Measurements from ENCODE around the gene RFK. TPM values are rescaled to one million over a fixed set of nuclear protein-coding genes. Genes with fewer than 3 reads are reported as not detected.

RFK gene
- polyA plus RNA-seq, 1 donor (not counting 4 experiments of a cell fraction or from before 2014, with no cell fraction given), result 30.1 TPM

GRCh38 chr9:76413658-76414057 is 19.4 kb upstream of the RFK start:
- Histone ChIP-seq H4K20me1 (ENCODE audit: control insufficient read depth, extremely low read depth, insufficient read depth, low read length) (no peaks in the 10 kb centered on the region), H3K9me3 (ENCODE audit: control insufficient read depth, low read depth, low read length) (no peaks in the 10 kb centered on the region), H3K79me2 (ENCODE audit: control insufficient read depth, insufficient read depth, low read length) (no peaks in the 10 kb centered on the region), H3K27ac (ENCODE audit: control insufficient read depth, insufficient read depth, low read length) (no peak overlapping the region), H2AFZ (ENCODE audit: control insufficient read depth, low read length) (no peak overlapping the region), H3K36me3 (ENCODE audit: control insufficient read depth in 2 of 2, extremely low read depth in 1 of 2, insufficient read depth in 2 of 2, low read length in 2 of 2) (no peaks in the 10 kb centered on the region), H3K9ac (ENCODE audit: control insufficient read depth, extremely low read depth, insufficient read depth, low read length) (no peak overlapping the region), H3K4me2 (ENCODE audit: control insufficient read depth, extremely low read depth, insufficient read depth, low read depth, low read length) (no peak overlapping the region), H3K4me1 (ENCODE audit: control insufficient read depth, extremely low read depth, insufficient read depth, low read length) (no peaks in the 10 kb centered on the region), H3K4me3 (ENCODE audit: control insufficient read depth in 2 of 3, extremely low read depth in 1 of 3, insufficient read depth in 2 of 3, low read depth in 1 of 3, low read length in 3 of 3) (no peak overlapping the region), H3K27me3 (ENCODE audit: control insufficient read depth, extremely low read depth, insufficient read depth, low read length) (no peaks in the 10 kb centered on the region), H3K9me1 (ENCODE audit: control insufficient read depth, extremely low read depth, insufficient read depth, low read length) (no peaks in the 10 kb centered on the region)
- dilution Hi-C loops (cut with MboI; ENCODE audit: extremely low pct_ligation_motif_present, low sequenced_read_pairs), result no loop called here
- TF ChIP-seq EZH2 (IDR thresholded peaks at IDR 0.05; ENCODE audit: low read length) (no peak), CTCF (optimal IDR thresholded peaks at IDR 0.05 in 1 of 3, IDR thresholded peaks at IDR 0.05 in 1 of 3, conservative IDR thresholded peaks at IDR 0.05 in 1 of 3; ENCODE audit: extremely low read depth in 1 of 3, insufficient read depth in 2 of 3, low read length in 3 of 3) (no peak)
- FAIRE-seq (no peak), DNase-seq (ENCODE audit: low read depth, low spot score) (no peak)

GRCh38 chr9:76412638-76413037 is 18.4 kb upstream of the RFK start:
- no peak for FAIRE-seq
- Histone ChIP-seq H3K36me3 (ENCODE audit: control insufficient read depth in 2 of 2, extremely low read depth in 1 of 2, insufficient read depth in 2 of 2, low read length in 2 of 2) (no peaks in the 10 kb centered on the region), H3K9me3 (ENCODE audit: control insufficient read depth, low read depth, low read length) (no peaks in the 10 kb centered on the region), H3K79me2 (ENCODE audit: control insufficient read depth, insufficient read depth, low read length) (no peaks in the 10 kb centered on the region), H3K9ac (ENCODE audit: control insufficient read depth, extremely low read depth, insufficient read depth, low read length) (no peak overlapping the region), H3K27me3 (ENCODE audit: control insufficient read depth, extremely low read depth, insufficient read depth, low read length) (no peaks in the 10 kb centered on the region), H3K4me1 (ENCODE audit: control insufficient read depth, extremely low read depth, insufficient read depth, low read length) (no peaks in the 10 kb centered on the region), H3K9me1 (ENCODE audit: control insufficient read depth, extremely low read depth, insufficient read depth, low read length) (no peaks in the 10 kb centered on the region), H3K4me2 (ENCODE audit: control insufficient read depth, extremely low read depth, insufficient read depth, low read depth, low read length) (no peak overlapping the region), H3K27ac (ENCODE audit: control insufficient read depth, insufficient read depth, low read length) (no peak overlapping the region), H4K20me1 (ENCODE audit: control insufficient read depth, extremely low read depth, insufficient read depth, low read length) (no peaks in the 10 kb centered on the region), H3K4me3 (ENCODE audit: control insufficient read depth in 2 of 3, extremely low read depth in 1 of 3, insufficient read depth in 2 of 3, low read depth in 1 of 3, low read length in 3 of 3) (no peak overlapping the region), H2AFZ (ENCODE audit: control insufficient read depth, low read length) (no peak overlapping the region)
- dilution Hi-C loops (cut with MboI; ENCODE audit: extremely low pct_ligation_motif_present, low sequenced_read_pairs), result no loop called here
- DNase-seq (ENCODE audit: low read depth, low spot score), result no peak
- TF ChIP-seq EZH2 (IDR thresholded peaks at IDR 0.05; ENCODE audit: low read length) (no peak), CTCF (optimal IDR thresholded peaks at IDR 0.05 in 1 of 3, IDR thresholded peaks at IDR 0.05 in 1 of 3, conservative IDR thresholded peaks at IDR 0.05 in 1 of 3; ENCODE audit: extremely low read depth in 1 of 3, insufficient read depth in 2 of 3, low read length in 3 of 3) (no peak)
